Body of pancreas (tissue), 4 donors: ENCODE results near the gene DUSP19.

ENCODE experiments used
- POLR2A ChIP-seq, 3 donors: fragments of 450-650 bp; IDR thresholded peaks; one replicate each; pipeline ENCODE4 v1.6.1; 2016; ENCODE audit warnings: antibody characterized with exemption in 3 of 3, mild to moderate bottlenecking in 2 of 3
- TF ChIP-seq, protein P1 (sequence below), 7 experiments: fragments of 450-650 bp in 4 of 7; fragments of 200-600 bp in 3 of 7; sonication (generic) in 3 of 7; IDR thresholded peaks; one replicate each; pipeline ENCODE4 v1.5.1; 2016 to 2019; ENCODE audit warnings: antibody characterized with exemption in 7 of 7

DNA sequence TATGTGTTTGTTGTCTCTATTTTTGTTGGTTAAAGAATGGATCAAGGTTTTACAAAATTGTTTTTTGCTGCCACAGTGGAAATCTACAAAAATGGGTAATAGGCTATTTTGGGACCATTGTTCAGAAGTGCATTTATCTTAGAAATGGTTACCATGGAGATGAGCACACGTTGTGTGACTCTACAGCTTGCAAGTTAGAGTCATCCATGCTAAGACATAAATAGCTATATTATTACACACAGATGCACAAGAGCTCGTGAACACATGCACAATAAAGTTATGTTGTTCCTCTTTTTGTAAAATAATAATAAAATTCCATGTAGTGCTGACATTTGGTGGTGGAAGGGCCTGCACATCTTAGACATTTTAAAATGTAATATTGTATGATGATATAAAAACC, 15.5 kb upstream of the DUSP19 start:
- TF ChIP-seq, protein P1, sequence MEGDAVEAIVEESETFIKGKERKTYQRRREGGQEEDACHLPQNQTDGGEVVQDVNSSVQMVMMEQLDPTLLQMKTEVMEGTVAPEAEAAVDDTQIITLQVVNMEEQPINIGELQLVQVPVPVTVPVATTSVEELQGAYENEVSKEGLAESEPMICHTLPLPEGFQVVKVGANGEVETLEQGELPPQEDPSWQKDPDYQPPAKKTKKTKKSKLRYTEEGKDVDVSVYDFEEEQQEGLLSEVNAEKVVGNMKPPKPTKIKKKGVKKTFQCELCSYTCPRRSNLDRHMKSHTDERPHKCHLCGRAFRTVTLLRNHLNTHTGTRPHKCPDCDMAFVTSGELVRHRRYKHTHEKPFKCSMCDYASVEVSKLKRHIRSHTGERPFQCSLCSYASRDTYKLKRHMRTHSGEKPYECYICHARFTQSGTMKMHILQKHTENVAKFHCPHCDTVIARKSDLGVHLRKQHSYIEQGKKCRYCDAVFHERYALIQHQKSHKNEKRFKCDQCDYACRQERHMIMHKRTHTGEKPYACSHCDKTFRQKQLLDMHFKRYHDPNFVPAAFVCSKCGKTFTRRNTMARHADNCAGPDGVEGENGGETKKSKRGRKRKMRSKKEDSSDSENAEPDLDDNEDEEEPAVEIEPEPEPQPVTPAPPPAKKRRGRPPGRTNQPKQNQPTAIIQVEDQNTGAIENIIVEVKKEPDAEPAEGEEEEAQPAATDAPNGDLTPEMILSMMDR (IDR thresholded peaks at IDR 0.05): no peak
- TF ChIP-seq POLR2A (IDR thresholded peaks at IDR 0.05): no peak
